Stimulated activated CD8-positive, alpha-beta memory T cell treated with anti-CD3 and anti-CD28 coated beads, Interleukin-12 subunit alpha, Interleukin-12 subunit beta, amount 100 ng/mL, for 1 hour (primary cell): ENCODE data around the gene SH3BGR.

Experiments
- DNase-seq: peaks from one replicate; pipeline ENCODE4 v3.0.0-alpha.2; 2020; ENCODE audit warnings: low read depth

SH3BGR gene

GRCh38 chr21:39456665-39457064 is 4.9 kb downstream of the SH3BGR start:
- DNase-seq = no peak

GRCh38 chr21:39461419-39461818 is 9.6 kb downstream of the SH3BGR start:
- no peak for DNase-seq

DNA sequence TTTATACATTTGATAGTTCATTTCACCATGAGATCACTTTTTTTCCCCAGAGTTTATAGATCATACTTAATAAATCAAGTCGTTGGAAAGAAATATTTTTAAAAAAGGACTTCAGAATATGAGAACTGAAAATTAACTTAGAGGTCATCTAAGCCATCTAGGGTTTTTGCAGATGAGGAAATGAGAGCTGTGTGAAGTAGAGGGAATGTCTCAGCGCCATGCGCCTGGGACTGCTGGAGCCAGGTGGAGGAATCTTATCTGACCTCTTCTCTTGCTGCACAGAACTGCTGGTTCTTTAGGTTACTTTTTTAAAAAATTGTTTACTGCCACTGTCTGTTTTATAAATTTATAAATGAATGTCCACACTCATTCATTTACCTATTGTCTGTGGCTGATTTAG is 11.5 kb downstream of the SH3BGR start:
- DNase-seq = no peak

DNA sequence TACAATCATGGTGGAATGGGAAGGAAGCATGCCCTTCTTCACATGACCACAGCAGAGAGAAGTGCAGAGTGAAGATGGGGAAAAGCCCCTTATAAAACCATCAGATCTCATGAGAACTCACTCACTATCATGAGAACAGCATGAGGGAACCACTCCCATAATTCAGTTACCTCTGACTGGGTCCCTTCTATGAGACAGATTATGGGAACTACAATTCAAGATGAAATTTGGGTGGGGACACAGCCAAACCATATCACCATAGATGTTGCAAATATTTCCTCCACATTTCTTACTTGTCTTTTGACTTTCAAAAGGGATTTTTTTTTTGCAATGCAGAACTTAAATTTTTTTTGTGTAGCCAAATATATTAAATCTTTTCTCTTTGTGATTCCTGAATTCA is 14.8 kb downstream of the SH3BGR start:
- no peak for DNase-seq

GRCh38 chr21:39467746-39468145 is 16.0 kb downstream of the SH3BGR start:
- no peak for DNase-seq

GRCh38 chr21:39468559-39468958 is 16.8 kb downstream of the SH3BGR start:
- DNase-seq = no peak

DNA sequence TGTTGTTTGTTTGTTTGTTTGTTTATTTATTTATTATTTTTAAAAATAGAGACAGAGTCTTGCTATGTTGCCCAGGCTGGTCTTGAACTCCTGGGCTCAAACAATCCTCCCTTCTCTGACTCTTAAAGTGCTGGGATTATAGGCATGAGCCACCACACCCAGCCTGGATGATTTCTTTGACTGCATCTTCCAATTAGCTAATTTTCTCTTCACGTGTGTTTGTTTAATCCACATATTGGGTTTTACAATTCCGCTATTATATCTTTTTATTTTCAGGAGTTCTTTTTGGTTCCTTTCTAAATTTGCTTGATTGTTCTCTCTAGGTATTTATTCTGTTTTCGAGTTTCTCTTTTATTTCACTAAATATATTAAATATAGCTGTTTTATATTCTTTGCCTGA is 19.8 kb downstream of the SH3BGR start:
- no peak for DNase-seq

- DNase-seq = no peak
Observed at GRCh38 chr21:39472786-39473185, 21.0 kb downstream of the SH3BGR start.

GRCh38 chr21:39474611-39475010 is 22.8 kb downstream of the SH3BGR start:
- DNase-seq = no peak

- no peak for DNase-seq
Observed at GRCh38 chr21:39479164-39479813, 27.5 kb downstream of the SH3BGR start.

- no peak for DNase-seq
Observed at GRCh38 chr21:39479814-39480182, 28.0 kb downstream of the SH3BGR start.

GRCh38 chr21:39480271-39480670 is 28.5 kb downstream of the SH3BGR start:
- DNase-seq = no peak

- DNase-seq = no peak
Observed at GRCh38 chr21:39481886-39482285, 30.1 kb downstream of the SH3BGR start.

- no peak for DNase-seq
Observed at GRCh38 chr21:39483917-39484316, 32.1 kb downstream of the SH3BGR start.

DNA sequence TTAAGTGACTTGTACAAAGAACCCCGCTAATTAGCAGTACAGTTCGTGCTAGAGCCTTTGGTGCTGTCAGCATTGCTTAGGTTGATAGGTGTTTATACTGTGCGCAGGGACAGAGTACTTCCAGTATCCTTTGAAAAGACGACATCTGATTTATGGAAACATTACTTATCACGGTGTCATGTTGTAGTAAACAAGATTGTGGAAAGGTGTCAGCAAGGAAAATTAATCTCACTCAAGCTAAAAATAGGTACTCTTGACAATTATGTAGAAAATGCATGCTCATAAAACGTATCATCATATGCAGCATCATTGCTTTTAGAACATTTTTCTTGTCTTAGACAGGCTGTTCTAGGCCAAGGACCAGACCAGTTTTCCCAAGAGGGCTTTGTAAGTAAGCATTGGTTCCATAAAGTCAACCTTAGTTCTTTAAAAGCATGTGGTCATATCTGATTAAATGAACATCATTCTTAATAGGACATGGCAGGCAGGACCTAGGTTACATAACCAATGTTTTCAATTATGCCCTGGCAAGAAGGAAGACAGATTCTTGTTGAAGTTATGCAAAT is 33.0 kb downstream of the SH3BGR start:
- no peak for DNase-seq

DNA sequence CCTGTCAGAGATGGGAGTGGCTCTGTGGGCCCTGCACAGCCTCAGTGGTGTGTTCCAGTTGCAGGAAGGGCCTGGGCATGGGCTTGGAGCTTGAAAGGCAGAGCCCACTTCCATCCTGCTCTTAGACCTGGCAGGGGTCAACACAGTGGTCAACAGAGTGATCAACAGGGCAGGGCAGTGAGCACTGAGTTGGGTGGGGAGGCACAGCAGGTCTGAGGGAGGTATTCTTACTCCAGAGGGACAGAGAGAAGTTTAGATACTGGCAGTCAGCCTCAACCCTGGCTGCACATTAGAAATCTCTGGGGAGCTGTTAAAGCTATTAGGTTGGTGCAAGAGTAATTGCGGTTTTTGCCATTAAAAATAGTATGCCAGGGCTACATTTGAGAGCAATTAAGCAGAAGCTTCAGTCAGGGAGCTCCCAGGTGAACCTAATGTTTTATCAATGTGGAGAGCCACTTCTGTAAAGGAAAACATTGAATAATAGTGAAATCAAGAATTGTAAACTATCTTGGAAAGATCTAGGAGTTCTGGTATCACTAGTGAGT is 37.7 kb downstream of the SH3BGR start:
- no peak for DNase-seq

- no peak for DNase-seq
Observed at GRCh38 chr21:39499156-39499555, 47.4 kb downstream of the SH3BGR start.

DNA sequence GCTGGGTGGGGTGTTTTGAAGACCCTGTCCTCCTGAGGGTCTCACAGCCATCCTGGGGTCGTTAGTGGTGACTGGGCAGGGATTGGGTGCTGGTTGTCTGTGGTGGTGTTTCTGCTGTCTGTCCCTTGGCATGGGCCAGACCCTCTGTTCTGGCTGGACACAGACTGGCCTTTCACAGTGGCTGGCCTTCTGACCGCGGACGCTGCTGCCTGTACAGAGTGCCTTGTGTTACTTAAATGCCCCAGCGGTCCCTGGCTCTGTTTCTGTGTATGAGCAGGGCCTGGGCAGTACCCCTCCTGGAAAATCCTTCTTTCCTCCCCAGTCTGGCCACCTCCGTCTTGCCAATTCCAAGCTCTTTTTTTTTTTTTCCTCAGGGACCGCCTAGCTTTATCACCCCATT is 50.9 kb downstream of the SH3BGR start:
- no peak for DNase-seq

DNA sequence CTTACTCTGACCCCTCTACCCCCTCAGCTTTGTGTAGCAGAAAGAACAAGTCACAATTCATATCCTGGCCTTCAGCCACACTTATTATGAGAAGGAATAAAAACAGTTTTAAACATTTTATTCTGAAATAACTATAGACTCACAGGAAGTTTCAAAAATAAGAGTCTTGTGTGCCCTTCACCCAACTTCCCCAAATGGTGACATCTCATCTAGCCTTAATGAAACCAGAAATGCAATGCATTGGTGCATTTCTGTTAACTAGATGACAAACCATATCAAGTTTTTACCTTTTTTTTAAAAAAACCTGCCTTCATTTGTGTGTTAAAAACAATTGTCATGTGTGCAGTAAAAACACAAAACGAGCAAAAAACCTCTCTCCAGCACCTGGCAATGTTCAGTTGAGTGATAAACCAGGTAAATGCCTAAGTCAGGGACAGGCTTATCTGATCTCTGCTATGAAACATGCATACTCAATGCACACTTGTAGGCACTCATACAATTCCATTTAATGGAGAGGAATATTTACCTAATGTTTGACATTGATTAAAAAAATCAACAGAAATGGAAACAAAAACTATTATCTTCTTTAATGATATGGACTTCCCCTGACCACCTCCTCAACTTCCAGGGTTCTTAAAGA is 51.5 kb downstream of the SH3BGR start:
- no peak for DNase-seq

DNA sequence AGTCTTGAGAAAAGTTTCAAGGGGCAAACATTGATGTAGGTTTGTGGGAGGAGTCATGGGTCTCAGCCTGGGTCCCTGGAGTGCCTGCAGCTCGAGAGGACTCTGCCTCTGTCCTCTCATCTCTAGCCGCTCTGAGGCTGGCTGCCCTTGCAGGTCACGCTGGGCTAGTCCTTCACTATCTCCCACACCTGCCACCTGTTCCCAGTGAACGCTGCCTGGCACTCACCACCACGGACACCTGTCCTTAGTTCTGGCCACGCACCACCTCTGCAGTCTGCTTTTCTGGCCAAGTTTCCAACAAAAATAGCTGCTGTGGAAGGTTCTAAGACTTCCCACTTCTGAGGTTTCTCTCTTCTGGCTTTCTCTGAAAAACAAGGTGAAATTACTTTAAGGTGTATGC is 52.5 kb downstream of the SH3BGR start:
- no peak for DNase-seq

- no peak for DNase-seq
Observed at GRCh38 chr21:39510240-39510639, 58.5 kb downstream of the SH3BGR start.

- no peak for DNase-seq
Observed at GRCh38 chr21:39511102-39511501, 59.3 kb downstream of the SH3BGR start.

DNA sequence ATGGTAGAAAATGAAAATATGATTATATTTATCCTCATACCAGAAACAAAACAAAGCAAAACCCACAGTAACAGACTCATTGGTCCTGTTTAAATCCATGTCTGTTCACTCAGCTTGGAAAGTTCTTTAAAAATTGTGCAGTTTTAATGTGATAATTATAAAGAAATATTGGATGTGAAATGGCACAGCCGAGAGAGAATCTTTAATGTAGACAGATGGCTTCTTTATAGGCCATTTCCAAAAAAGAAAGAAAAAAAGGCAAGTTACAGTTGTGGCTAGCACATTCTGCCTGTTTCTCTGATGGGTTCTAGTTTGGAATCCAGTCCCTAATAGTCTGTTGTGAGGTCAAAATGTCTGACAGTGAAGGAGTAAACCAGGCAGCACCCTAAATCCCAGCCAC is 62.0 kb downstream of the SH3BGR start:
- DNase-seq = no peak
